HepG2 (cell line): ENCODE measurements around the gene ARMC2.

Experiments used
- CHD4 ChIP-seq: fragments of 200-600 bp; sonication (generic); IDR thresholded peaks from 2 replicates; pipeline ENCODE4 v1.7.0; 2017; ENCODE audit warnings: mild to moderate bottlenecking, low read length, borderline replicate concordance
- CTCF ChIP-seq: sonication (generic); formaldehyde crosslinking; IDR thresholded peaks from 2 replicates; pipeline ENCODE4 v1.5.0; 2020; ENCODE audit warnings: mild to moderate bottlenecking, missing genetic modification reagents, moderate library complexity
- FOXO4 ChIP-seq: sonication (generic); formaldehyde crosslinking; conservative IDR thresholded peaks from 2 replicates; pipeline ENCODE4 v1.8.1; 2023; ENCODE audit warnings: missing genetic modification reagents
- POLR2A ChIP-seq, 2 experiments: IDR thresholded peaks; 2 replicates each; pipeline ENCODE4 v1.6.1; 2011; ENCODE audit warnings: low read depth in 2 of 2, low read length in 2 of 2, mild to moderate bottlenecking in 1 of 2, moderate library complexity in 1 of 2; ENCODE audit not compliant: insufficient read depth in 1 of 2

GRCh38 chr6:108853077-108853476 lies 4.9 kb downstream of the ARMC2 start:
- TF ChIP-seq CTCF (CRISPR knock-in tag) = no peak
- no peak for TF ChIP-seq POLR2A (IDR thresholded peaks at IDR 0.05; ENCODE audit: insufficient read depth in 1 of 2, low read depth in 2 of 2, low read length in 2 of 2)
- no peak for TF ChIP-seq FOXO4 (CRISPR knock-in tag)
- no peak for TF ChIP-seq CHD4
